IPS-15b (cell line): ENCODE results near the gene CLDN10.

ENCODE experiments used
- H3K27me3 ChIP-seq: one replicate; pipeline ENCODE4 v1.6.1; 2013; ENCODE audit warnings: low read length; ENCODE audit not compliant: control insufficient read depth, insufficient read depth
- H3K36me3 ChIP-seq: one replicate; pipeline ENCODE4 v1.6.1; 2013; ENCODE audit warnings: low read length; ENCODE audit not compliant: control insufficient read depth, insufficient read depth
- H3K4me1 ChIP-seq: one replicate; pipeline ENCODE4 v1.6.1; 2013; ENCODE audit warnings: mild to moderate bottlenecking, low read length; ENCODE audit not compliant: control insufficient read depth, insufficient read depth
- H3K4me3 ChIP-seq: one replicate; pipeline ENCODE4 v1.5.1; 2013; ENCODE audit warnings: low read depth, low read length
- H3K9ac ChIP-seq: one replicate; pipeline ENCODE4 v1.6.1; 2013; ENCODE audit warnings: low read depth, mild to moderate bottlenecking, low read length
- H3K9me3 ChIP-seq: one replicate; pipeline ENCODE4 v1.6.1; 2013; ENCODE audit warnings: mild to moderate bottlenecking, low read length; ENCODE audit not compliant: control insufficient read depth, insufficient read depth

Gene CLDN10

GRCh38 chr13:95516021-95516420 is 36.5 kb upstream of the CLDN10 start:
- no peaks in the 10 kb centered on the region for H3K9me3 ChIP-seq
- H3K27me3 ChIP-seq = no peaks in the 10 kb centered on the region

DNA sequence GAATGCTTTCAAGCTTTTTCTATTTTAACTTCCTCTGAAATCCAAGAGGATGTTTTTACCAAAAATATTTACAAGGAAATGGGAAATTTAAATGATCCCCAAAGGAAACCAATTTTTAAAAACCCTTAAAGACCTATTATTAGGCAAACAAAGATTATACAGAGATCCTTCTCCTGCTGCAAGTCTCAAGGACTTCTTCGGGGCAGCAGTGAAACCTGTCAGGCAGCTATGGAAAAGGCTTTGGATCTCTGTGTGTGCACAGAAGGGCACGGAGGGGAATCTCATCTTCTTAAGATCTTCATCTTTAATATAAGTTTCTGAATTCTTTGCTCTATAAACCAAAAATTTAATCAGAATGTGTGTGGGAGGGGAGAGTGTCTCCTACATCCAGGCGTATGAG is 36.0 kb upstream of the CLDN10 start:
- H3K9me3 ChIP-seq = no peaks in the 10 kb centered on the region

More at GRCh38 chr13:95516021-95516420, 36.5 kb upstream of the CLDN10 start:
- H3K9ac ChIP-seq = no peak overlapping the region
- H3K36me3 ChIP-seq = no peaks in the 10 kb centered on the region
- no peaks in the 10 kb centered on the region for H3K4me1 ChIP-seq
- no peak overlapping the region for H3K4me3 ChIP-seq

GRCh38 chr13:95523598-95523997 is 28.9 kb upstream of the CLDN10 start:
- no peaks in the 10 kb centered on the region for H3K36me3 ChIP-seq
- no peaks in the 10 kb centered on the region for H3K27me3 ChIP-seq
- H3K4me1 ChIP-seq = no peaks in the 10 kb centered on the region
- H3K9me3 ChIP-seq = no peaks in the 10 kb centered on the region
- no peak overlapping the region for H3K4me3 ChIP-seq
- no peak overlapping the region for H3K9ac ChIP-seq

More for the DNA sequence above, 36.0 kb upstream of the CLDN10 start:
- Histone ChIP-seq H3K4me1 (no peaks in the 10 kb centered on the region), H3K36me3 (no peaks in the 10 kb centered on the region), H3K4me3 (no peak overlapping the region), H3K27me3 (no peaks in the 10 kb centered on the region), H3K9ac (no peak overlapping the region)

GRCh38 chr13:95524264-95524901 is 28.1 kb upstream of the CLDN10 start:
- Histone ChIP-seq H3K36me3 (no peaks in the 10 kb centered on the region), H3K9ac (no peak overlapping the region), H3K27me3 (no peaks in the 10 kb centered on the region), H3K4me3 (no peak overlapping the region), H3K9me3 (no peaks in the 10 kb centered on the region), H3K4me1 (no peaks in the 10 kb centered on the region)

- no peaks in the 10 kb centered on the region for H3K36me3 ChIP-seq
- no peaks in the 10 kb centered on the region for H3K27me3 ChIP-seq
- no peak overlapping the region for H3K4me3 ChIP-seq
- no peak overlapping the region for H3K9ac ChIP-seq
- no peaks in the 10 kb centered on the region for H3K9me3 ChIP-seq
- no peaks in the 10 kb centered on the region for H3K4me1 ChIP-seq
These were observed 24.6 kb upstream of the CLDN10 start for GRCh38 chr13:95527955-95528354.

DNA sequence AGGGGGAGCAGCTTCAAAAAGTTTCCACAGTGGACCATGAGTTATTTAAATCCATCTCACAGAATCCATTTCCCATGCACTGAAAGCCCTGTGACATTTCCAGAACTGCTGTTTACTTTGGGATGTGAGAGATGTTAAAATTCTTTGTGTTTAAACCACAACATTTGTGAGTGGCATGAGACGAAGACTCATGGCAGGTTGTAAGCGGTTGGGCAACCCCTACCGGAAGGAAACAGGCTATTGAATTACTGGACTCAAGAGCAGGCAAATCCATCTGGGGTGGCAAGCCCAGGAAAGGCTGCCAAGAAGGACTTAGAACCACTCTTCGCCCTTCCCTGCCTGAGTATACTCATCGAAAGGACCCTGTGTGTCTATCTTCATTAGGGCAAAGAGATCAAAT is 22.3 kb upstream of the CLDN10 start:
- Histone ChIP-seq H3K27me3 (no peaks in the 10 kb centered on the region), H3K4me1 (peaks cover 9% of the 10 kb centered on the region), H3K4me3 (no peak overlapping the region), H3K9ac (no peak overlapping the region), H3K9me3 (no peaks in the 10 kb centered on the region), H3K36me3 (no peaks in the 10 kb centered on the region)

GRCh38 chr13:95533545-95534160 is 18.9 kb upstream of the CLDN10 start:
- Histone ChIP-seq H3K9ac (no peak overlapping the region), H3K4me1 (peaks cover 12% of the 10 kb centered on the region), H3K9me3 (no peaks in the 10 kb centered on the region), H3K36me3 (no peaks in the 10 kb centered on the region), H3K4me3 (no peak overlapping the region), H3K27me3 (no peaks in the 10 kb centered on the region)

DNA sequence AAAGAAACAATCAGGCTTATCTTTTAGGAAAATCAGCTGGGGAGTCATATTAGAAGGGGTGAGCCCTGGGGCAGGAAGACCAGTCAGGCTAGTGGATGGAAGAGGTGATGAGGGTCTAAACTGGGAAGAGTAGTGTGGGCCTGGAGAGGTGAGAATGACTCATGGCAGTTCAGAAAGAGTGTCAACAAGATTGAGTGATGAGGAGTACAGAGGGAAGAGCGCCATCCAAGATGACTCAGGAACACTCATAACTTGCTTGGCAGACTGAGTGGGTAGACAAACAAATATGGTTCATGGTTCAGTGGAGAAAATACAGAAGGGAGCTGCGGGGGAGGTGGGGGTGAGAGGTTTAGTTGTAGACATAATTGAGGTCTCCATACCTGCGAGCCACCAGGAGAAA is 17.3 kb upstream of the CLDN10 start:
- Histone ChIP-seq H3K4me1 (peaks cover 12% of the 10 kb centered on the region), H3K9ac (no peak overlapping the region), H3K27me3 (no peaks in the 10 kb centered on the region), H3K4me3 (no peak overlapping the region), H3K36me3 (no peaks in the 10 kb centered on the region), H3K9me3 (no peaks in the 10 kb centered on the region)

DNA sequence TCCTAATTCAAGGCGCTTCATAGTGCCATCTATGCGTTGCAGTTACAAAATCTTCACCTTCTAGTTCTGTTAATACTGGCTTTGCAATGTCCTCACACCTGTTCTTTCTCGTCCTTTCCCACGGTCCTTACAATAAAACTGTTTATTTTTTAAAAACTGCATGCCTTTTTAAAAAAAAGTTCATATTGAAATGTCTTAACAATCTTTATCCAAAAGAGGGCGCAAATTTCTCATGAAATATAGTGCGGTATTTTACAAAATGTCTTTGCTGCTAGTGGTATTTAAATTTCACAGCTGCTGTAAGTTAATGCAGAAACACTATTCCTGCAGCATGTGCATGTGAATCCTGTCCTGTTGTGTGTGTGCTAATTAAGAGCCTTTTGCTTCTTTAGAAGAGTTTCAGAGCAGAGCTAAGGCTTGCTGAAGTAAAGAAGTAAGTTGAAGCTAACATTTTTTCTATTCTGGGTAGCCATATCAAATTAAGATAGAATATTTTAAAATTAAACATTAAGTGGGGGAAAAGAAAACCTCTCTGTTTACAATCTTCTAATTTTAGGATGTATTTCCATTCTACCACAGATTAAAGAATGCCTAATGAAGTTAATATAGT is 15.8 kb upstream of the CLDN10 start:
- Histone ChIP-seq H3K27me3 (no peaks in the 10 kb centered on the region), H3K9me3 (no peaks in the 10 kb centered on the region), H3K4me1 (peaks cover 12% of the 10 kb centered on the region), H3K36me3 (no peaks in the 10 kb centered on the region), H3K4me3 (no peak overlapping the region), H3K9ac (no peak overlapping the region)

DNA sequence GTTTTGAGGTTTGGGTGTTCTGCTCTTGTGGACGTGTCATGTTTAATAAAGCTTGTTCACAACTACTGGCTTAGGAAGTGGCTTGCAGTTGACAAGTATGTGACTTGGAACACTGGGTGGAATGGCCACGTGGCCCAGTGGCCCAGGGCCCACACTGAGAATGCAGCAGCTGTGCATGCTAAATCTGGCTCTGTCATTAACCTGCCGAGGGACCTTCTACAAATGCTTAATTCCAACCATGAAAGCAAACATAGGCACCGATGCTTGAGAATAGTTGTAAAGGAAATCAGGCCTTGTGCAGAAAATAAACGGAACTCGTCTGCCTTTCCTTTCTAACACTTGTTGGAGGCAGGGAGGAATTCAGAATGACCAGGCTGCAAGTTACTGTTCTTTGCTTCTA is 11.6 kb upstream of the CLDN10 start:
- H3K27me3 ChIP-seq = no peaks in the 10 kb centered on the region
- peaks cover 4% of the 10 kb centered on the region for H3K4me1 ChIP-seq
- H3K9me3 ChIP-seq = no peaks in the 10 kb centered on the region
- H3K4me3 ChIP-seq = no peak overlapping the region
- no peak overlapping the region for H3K9ac ChIP-seq
- H3K36me3 ChIP-seq = no peaks in the 10 kb centered on the region

- no peak overlapping the region for H3K4me3 ChIP-seq
- peaks cover 4% of the 10 kb centered on the region for H3K4me1 ChIP-seq
- H3K27me3 ChIP-seq = no peaks in the 10 kb centered on the region
- H3K9ac ChIP-seq = no peak overlapping the region
- no peaks in the 10 kb centered on the region for H3K9me3 ChIP-seq
- H3K36me3 ChIP-seq = no peaks in the 10 kb centered on the region
These were observed 11.2 kb upstream of the CLDN10 start for GRCh38 chr13:95541308-95541707.

DNA sequence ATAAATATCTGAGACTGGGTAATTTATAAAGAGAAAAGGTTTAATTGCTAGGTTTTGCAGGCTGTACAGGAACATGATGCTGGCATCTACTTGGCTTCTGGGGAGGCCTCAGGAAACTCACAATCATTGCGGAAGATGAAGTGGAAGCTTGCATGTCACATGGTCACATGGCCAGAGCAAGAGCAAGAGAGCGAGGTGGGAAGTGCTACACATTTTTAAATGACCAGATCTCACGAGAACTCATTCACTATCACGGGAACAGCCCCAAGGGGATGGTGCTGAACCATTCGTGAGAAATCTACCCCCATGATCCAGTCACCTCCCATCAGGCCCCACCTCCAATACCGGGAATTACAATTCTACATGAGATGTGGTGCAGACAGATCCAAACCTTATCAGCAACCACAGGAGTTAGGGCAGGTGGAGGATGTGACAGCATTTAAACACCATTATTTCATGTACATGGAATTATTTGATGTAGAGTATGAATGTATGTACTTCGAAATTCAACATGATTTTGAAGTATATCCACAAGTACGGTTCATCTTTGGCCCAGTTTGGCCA is 10.5 kb upstream of the CLDN10 start:
- Histone ChIP-seq H3K4me3 (no peak overlapping the region), H3K4me1 (peaks cover 4% of the 10 kb centered on the region), H3K9me3 (no peaks in the 10 kb centered on the region), H3K27me3 (no peaks in the 10 kb centered on the region), H3K9ac (no peak overlapping the region), H3K36me3 (no peaks in the 10 kb centered on the region)
